ENCODE results near the gene SORBS2.

SORBS2 gene

DNA sequence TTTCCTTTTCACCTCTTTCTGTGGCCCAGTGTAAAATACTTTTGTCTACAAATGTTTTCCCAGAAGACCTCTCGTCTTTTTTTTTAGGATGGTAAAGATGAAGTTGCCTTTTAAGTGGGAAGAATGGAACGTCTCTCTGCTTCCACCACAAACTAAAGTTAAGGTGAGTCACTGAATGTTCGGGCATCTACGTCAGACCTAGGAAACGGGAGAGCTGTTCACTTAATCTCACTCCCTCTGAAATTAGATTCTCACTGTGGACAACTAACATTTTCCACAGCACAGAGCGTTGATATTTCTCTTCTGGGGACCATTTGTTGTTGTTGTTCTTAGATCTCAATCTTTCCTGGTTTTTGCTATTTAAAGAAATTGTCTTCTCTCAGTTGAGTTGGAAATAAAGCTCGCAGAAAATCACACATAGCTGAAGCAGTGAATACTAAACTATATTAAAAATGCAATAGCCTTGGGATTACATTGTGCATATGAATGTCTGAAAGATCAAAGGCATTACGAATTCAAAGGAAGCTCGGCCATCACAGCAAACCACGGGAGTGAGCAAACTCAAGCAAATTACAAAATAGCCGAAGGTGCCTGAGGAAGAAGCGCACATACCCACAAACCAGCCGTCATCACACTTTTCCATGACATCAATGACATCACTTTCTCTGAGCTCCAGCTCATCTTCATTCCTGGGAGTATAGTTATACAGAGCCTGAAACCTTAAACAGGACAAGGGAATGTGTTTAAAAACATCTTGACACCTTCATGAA lies 222.7 kb downstream of the SORBS2 start:
- TF ChIP-seq JUND (IDR thresholded peaks at IDR 0.05; ENCODE audit: low read depth) = no peak
- in situ Hi-C loops (cut with HindIII; ENCODE audit: low pct_unique_long_range_greater_than_20kb, low sequenced_read_pairs) = no loop called here
- no peak for DNase-seq (ENCODE audit: low read depth in 1 of 2, low spot score in 1 of 2)

DNA sequence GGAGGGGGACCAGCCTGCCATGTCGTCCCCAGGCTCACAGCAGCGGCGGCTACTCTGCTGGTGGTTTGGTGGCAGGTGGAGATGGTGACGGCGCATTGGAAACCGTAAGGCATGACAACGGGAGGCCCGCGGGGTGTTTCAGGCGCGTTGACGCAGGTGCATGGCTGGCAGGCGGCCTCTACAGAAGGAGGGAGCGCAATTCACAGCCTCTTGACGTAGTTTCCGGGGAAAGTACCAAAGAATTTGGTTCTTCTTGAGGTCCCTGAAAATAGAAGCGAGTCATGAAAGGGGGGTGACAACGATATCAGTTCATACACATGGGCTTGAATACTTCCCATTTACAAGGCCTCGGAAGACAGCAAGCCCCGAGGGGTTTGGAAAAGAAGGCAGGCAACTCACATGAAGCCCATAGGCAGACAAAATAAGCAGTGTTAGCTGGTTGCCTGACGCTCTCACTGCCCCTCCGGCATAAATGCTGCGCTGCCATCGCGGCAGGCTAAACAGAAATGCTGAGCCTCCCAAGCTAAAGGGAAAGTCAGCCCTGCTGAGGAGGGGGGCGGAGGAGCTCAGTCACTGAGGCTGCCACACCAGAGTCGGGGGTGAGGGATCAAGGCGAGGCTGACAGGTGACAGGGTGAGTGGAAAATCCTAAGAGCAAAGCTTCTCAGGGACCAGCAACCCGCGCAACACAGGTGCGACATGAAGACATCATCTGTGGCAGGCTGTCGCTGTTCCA lies 224.4 kb downstream of the SORBS2 start:
- in situ Hi-C loops (cut with HindIII; ENCODE audit: low pct_unique_long_range_greater_than_20kb, low sequenced_read_pairs) = no loop called here
- TF ChIP-seq JUND (IDR thresholded peaks at IDR 0.05; ENCODE audit: low read depth) = no peak
- DNase-seq (ENCODE audit: low read depth in 1 of 2, low spot score in 1 of 2) = no peak

DNA sequence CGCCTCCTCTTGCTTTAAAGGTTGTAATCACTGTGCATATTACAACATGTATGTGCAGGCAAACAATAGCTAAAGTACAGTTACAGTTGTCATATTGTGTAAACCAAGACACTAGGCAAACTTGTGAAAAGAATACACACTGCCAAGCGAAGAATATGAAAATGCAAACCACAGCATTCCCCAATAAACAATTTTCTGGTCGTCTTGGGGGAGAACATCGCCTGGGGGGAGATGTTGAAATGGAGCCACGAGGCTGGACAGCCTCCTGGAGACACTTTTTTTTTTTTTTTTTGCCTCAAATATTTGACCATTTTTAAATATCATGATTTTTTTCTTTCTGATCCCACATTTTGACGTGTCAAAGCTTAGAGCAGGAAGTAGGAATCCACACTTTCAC lies 225.0 kb downstream of the SORBS2 start:
- DNase-seq (ENCODE audit: low read depth in 1 of 2, low spot score in 1 of 2) = no peak
- no peak for TF ChIP-seq JUND (IDR thresholded peaks at IDR 0.05; ENCODE audit: low read depth)
- in situ Hi-C loops (cut with HindIII; ENCODE audit: low pct_unique_long_range_greater_than_20kb, low sequenced_read_pairs) = no loop called here

DNA sequence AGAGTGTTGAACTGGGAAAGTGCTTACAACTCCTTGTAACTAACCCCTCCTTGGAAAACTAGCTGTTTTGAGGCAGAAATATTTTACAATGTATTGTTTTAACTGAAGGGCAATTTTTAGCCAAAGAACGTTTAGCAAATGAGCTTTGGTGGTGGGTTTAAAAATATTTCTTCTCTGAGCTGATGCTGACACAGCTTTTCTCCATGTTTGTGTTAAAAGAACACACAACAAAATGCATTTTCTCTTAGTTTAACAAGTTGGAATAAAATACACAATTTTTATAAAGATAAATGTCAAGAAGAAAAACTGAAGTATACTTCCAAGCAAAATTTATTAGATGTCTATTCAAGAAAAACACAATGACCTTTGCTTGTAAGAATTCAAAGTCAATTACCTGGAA lies 226.8 kb downstream of the SORBS2 start:
- no peak for DNase-seq (ENCODE audit: low read depth in 1 of 2, low spot score in 1 of 2)
- no peak for TF ChIP-seq JUND (IDR thresholded peaks at IDR 0.05; ENCODE audit: low read depth)
- in situ Hi-C loops (cut with HindIII; ENCODE audit: low pct_unique_long_range_greater_than_20kb, low sequenced_read_pairs) = no loop called here

DNA sequence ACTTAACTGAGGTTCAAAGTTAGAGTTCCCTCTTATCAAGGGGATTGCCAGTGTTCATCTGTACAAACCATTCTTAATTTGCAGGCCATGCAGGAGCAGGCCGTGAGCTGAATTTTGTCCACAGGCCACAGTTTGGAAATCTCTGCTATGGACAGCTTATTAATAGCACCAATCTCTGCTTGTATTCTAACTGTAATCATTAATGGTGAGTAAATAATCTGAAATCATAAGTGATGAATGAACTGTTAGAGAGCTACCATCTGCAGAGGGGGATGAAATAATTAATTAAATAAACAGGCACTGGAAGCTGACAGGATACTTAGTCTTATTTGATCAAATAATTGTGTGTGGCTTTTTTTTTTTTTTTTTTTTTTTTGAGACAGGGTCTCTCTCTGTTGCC lies 228.2 kb downstream of the SORBS2 start:
- TF ChIP-seq JUND (IDR thresholded peaks at IDR 0.05; ENCODE audit: low read depth) = no peak
- DNase-seq (ENCODE audit: low read depth in 1 of 2, low spot score in 1 of 2) = no peak
- in situ Hi-C loops (cut with HindIII; ENCODE audit: low pct_unique_long_range_greater_than_20kb, low sequenced_read_pairs) = no loop called here

DNA sequence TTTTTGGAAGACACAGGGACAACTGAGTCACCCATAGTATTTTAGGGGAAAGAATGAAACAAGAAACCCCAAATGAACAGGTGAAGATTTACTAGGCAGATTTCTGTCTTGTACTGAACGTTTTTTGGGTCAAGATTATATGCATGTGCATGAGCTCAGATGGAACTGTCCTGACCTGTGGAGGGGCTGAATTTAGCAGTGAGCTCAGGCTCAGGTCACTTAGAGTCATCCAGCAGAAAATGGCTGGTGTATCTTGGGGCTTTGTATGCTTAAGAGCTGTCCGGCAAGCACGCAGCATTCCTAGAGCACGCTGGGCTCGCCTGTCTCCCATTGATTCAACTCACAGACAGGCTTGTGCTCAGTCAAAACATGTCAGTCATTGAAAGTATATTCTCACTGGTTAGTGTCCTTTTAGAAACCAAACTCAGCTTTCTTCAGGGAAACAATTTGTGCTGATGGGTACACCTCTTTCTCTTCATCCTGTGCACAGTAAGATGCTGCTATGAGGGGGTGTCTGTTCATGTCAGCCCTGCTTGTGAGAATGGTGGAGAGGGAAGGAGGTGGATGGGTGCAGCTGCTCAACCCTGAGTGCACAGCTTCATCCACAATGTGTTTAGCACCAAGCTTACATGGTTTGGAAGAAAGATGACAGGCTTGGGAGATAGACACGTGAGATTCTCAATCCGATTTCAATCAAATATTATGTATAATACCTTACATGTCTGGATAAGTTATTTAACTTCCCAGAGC lies 229.2 kb downstream of the SORBS2 start:
- in situ Hi-C loops (cut with HindIII; ENCODE audit: low pct_unique_long_range_greater_than_20kb, low sequenced_read_pairs) = no loop called here
- TF ChIP-seq JUND (IDR thresholded peaks at IDR 0.05; ENCODE audit: low read depth) = no peak
- no peak for DNase-seq (ENCODE audit: low read depth in 1 of 2, low spot score in 1 of 2)

DNA sequence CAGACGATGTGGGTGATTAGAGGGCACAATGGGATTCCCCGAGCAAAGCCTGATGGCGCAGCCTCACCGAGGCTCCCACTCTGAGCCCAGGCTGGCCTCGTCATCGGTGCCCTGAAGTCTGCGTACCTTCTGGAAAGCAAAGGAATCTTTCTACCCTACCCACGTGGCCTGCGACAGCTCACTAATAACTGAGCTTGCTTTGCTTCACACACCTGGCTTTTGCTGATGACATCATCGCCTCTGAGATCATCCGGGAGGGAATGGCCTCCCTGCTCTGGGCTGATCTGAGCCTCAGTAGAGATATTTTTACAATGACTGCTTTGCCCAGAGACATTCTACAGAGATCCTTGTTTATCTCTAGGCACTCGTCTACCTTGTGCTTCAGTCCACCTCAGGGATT lies 231.3 kb downstream of the SORBS2 start:
- in situ Hi-C loops (cut with HindIII; ENCODE audit: low pct_unique_long_range_greater_than_20kb, low sequenced_read_pairs) = no loop called here
- no peak for TF ChIP-seq JUND (IDR thresholded peaks at IDR 0.05; ENCODE audit: low read depth)
- no peak for DNase-seq (ENCODE audit: low read depth in 1 of 2, low spot score in 1 of 2)

DNA sequence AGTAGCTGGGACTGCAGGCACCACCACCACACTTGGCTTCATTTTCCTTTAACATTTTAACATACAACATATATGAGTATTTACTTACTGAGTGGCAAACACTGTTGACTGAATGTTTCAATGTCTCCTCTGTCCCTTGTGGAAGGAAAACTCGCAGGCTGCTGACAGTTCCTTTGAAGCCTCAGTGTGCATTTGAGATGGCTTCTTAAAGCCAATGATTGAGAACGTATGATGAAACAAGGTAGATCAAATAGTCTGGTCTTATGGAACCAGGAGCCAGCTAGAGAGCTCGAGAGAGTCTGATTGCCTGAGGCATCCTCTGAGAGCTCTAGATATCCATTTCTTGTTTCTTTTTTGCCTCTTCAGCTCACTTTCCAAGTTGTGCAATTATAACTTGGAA lies 233.7 kb downstream of the SORBS2 start:
- no peak for DNase-seq (ENCODE audit: low read depth in 1 of 2, low spot score in 1 of 2)
- TF ChIP-seq JUND (IDR thresholded peaks at IDR 0.05; ENCODE audit: low read depth) = no peak
- in situ Hi-C loops (cut with HindIII; ENCODE audit: low pct_unique_long_range_greater_than_20kb, low sequenced_read_pairs) = no loop called here

DNA sequence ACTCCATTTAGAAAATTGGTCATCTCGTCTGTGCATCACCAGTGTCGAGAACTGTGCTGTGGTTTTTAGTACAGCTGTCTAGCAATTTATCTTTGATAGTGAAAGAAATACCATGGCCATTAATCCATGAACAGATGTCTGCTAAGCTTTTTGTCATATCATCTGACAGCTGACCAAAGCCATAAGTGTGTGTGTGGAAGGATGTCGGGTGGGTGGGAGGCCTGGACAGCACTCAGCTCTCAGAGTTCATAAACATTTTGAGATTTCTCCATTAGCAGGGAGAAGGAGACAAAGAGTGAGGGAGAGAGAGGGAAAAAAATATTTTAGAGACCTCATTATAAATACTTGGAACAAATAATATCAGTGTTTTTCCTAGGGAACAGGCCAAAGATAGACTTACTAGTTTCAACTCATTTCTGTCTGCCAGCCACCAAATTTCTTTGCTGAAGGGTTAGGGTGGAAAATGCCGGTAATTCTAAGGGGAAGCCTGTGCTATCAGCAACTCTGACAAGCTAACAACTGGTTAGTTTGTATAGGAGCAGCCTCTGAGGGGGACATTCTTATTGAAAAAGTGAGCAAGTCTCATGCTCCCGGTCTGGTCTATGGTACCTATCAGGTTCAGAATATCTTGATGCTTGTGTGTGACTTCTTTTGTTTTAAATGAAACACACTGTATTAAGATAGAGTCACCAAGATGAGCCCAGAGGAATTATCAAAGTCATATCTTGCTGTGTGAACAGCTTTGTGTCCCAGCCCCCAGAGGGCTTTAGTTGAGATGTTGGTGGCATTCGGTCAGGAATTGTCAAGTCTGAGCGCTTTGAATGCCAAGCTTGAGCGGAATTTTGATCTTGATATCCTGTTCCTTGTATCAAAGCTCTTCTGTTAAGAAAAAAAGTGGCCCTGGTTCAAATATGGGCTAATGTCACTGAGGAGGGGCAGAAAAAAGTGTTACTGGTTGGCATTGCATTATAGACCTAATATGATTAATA lies 234.7 kb downstream of the SORBS2 start:
- in situ Hi-C loops (cut with HindIII; ENCODE audit: low pct_unique_long_range_greater_than_20kb, low sequenced_read_pairs) = no loop called here
- DNase-seq (ENCODE audit: low read depth in 1 of 2, low spot score in 1 of 2) = no peak

DNA sequence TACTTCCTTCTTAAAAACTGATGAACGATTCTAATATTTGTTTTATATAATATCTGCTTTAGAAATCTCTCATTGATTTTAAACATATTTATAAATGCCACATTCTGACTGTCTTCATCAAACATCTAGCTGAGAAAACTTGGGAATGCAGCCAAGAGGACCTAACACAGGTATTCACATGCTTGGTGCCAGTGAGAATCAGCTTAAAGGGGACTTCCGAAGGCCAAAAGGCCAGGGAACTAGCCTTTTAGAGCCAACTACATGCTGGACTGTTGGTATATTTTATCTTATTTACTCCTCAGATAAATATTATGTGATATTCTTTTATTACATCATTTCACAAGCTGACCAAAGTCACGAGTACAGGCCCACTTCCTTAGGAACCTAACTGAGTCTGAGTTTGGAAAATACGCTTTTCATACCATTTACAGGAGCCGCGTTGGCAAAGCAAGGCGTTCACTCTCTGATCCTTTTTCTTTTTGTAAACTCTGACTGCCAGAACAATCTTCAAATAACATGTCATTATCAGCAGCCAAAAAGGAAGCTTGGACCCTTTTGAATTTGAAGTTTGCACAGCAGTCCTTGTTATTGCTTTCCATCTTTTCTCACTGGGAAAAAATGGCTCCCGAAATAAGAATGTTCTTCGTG lies 235.6 kb downstream of the SORBS2 start:
- DNase-seq (ENCODE audit: low read depth in 1 of 2, low spot score in 1 of 2) = no peak
- no peak for TF ChIP-seq JUND (IDR thresholded peaks at IDR 0.05; ENCODE audit: low read depth)
- in situ Hi-C loops (cut with HindIII; ENCODE audit: low pct_unique_long_range_greater_than_20kb, low sequenced_read_pairs) = no loop called here

More for the DNA sequence above, 234.7 kb downstream of the SORBS2 start:
- no peak for TF ChIP-seq JUND (IDR thresholded peaks at IDR 0.05; ENCODE audit: low read depth)

DNA sequence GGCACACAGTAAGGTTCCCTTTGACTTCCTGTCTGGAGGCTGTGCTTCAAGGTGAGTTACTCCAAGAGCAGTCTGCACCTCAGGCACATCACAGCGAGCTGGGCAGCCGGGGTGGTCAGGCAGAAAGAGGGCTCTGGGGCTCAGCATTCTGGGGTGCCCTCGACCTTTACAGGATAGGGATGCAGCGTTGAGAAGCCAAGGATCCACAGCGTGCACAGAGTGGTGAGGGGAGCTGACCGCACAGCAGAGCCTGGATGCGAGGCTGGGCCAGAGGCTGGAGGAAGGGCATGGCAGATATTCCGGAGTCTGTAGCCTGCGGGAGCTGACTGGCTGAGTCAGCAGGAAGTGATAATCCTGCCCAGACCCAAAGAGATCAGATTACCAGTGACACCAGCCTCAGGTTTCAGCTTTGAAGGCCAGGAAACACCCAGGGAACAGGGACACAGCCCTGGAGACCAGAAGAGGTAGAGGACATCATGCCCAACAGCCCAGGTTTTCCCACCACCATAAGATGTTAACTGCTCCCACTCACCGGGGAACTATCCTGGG lies 238.3 kb downstream of the SORBS2 start:
- in situ Hi-C loops (cut with HindIII; ENCODE audit: low pct_unique_long_range_greater_than_20kb, low sequenced_read_pairs) = no loop called here
- TF ChIP-seq JUND (IDR thresholded peaks at IDR 0.05; ENCODE audit: low read depth) = no peak
- DNase-seq (ENCODE audit: low read depth in 1 of 2, low spot score in 1 of 2) = peak in 1 of 2 experiments; percentile 25

Data from T47D (cell line).